HEK293T (cell line): ENCODE measurements around the gene RNF25.

ENCODE experiments used
- CTCF ChIA-PET: fragments of 350-600 bp; formaldehyde crosslinking; extraction: SDS; loops from one replicate; lab custom pipeline; 2021; ENCODE audit warnings: antibody characterized with exemption, inconsistent platforms; lab: Yijun Ruan, JAX
- POLR2A ChIA-PET: fragments of 350-600 bp; formaldehyde crosslinking; extraction: SDS; loops from one replicate; lab custom pipeline; 2020; ENCODE audit warnings: antibody characterized with exemption, inconsistent platforms; lab: Yijun Ruan, JAX
- DNase-seq: peaks from one replicate; pipeline ENCODE4 v3.0.0; 2012; ENCODE audit warnings: mixed read lengths; ENCODE audit errors: extremely low spot score
- ARNT ChIP-seq: fragments of 450-650 bp; IDR thresholded peaks from 2 replicates; pipeline ENCODE4 v1.6.1; 2017; ENCODE audit warnings: mild to moderate bottlenecking
- BHLHE40 ChIP-seq: fragments of 450-650 bp; IDR thresholded peaks from 2 replicates; pipeline ENCODE4 v1.6.1; 2016; ENCODE audit warnings: mild to moderate bottlenecking, moderate library complexity, borderline replicate concordance
- CTBP1 ChIP-seq: fragments of 450-650 bp; IDR thresholded peaks from 2 replicates; pipeline ENCODE4 v1.6.1; 2016; ENCODE audit warnings: borderline replicate concordance
- ELF4 ChIP-seq: fragments of 450-650 bp; IDR thresholded peaks from 2 replicates; pipeline ENCODE4 v1.6.1; 2017; ENCODE audit warnings: antibody characterized with exemption
- FOXA1 ChIP-seq: fragments of 450-650 bp; IDR thresholded peaks from 2 replicates; pipeline ENCODE4 v1.6.1; 2016; ENCODE audit warnings: mild to moderate bottlenecking
- FOXK2 ChIP-seq: fragments of 450-650 bp; IDR thresholded peaks from 2 replicates; pipeline ENCODE4 v1.6.1; 2016; ENCODE audit warnings: mild to moderate bottlenecking
- FOXM1 ChIP-seq: fragments of 450-650 bp; IDR thresholded peaks from 2 replicates; pipeline ENCODE4 v1.6.1; 2017; ENCODE audit warnings: mild to moderate bottlenecking, borderline replicate concordance
- HDGF ChIP-seq: fragments of 450-650 bp; IDR thresholded peaks from 2 replicates; pipeline ENCODE4 v1.6.1; 2017; ENCODE audit warnings: antibody characterized with exemption, borderline replicate concordance
- L3MBTL2 ChIP-seq: fragments of 450-650 bp; conservative IDR thresholded peaks from 2 replicates; pipeline ENCODE4 v1.6.1; 2016; ENCODE audit warnings: mild to moderate bottlenecking
- LEF1 ChIP-seq: fragments of 450-650 bp; IDR thresholded peaks from 2 replicates; pipeline ENCODE4 v1.6.1; 2017; ENCODE audit warnings: mild to moderate bottlenecking, borderline replicate concordance
- NFRKB ChIP-seq: fragments of 450-650 bp; IDR thresholded peaks from 2 replicates; pipeline ENCODE4 v1.6.1; 2016; ENCODE audit warnings: mild to moderate bottlenecking, moderate library complexity
- SP1 ChIP-seq: fragments of 450-650 bp; IDR thresholded peaks from 2 replicates; pipeline ENCODE4 v1.6.1; 2017
- SUZ12 ChIP-seq: fragments of 450-650 bp; IDR thresholded peaks from 2 replicates; pipeline ENCODE4 v1.6.1; 2016; ENCODE audit warnings: mild to moderate bottlenecking
- TARDBP ChIP-seq: fragments of 450-650 bp; IDR thresholded peaks from 2 replicates; pipeline ENCODE4 v1.6.1; 2016
- ZNF384 ChIP-seq: fragments of 450-650 bp; IDR thresholded peaks from 2 replicates; pipeline ENCODE4 v1.6.1; 2016
- TF ChIP-seq, protein P1 (sequence below): fragments of 450-650 bp; IDR thresholded peaks from 2 replicates; pipeline ENCODE4 v1.6.1; 2016

Gene RNF25

DNA sequence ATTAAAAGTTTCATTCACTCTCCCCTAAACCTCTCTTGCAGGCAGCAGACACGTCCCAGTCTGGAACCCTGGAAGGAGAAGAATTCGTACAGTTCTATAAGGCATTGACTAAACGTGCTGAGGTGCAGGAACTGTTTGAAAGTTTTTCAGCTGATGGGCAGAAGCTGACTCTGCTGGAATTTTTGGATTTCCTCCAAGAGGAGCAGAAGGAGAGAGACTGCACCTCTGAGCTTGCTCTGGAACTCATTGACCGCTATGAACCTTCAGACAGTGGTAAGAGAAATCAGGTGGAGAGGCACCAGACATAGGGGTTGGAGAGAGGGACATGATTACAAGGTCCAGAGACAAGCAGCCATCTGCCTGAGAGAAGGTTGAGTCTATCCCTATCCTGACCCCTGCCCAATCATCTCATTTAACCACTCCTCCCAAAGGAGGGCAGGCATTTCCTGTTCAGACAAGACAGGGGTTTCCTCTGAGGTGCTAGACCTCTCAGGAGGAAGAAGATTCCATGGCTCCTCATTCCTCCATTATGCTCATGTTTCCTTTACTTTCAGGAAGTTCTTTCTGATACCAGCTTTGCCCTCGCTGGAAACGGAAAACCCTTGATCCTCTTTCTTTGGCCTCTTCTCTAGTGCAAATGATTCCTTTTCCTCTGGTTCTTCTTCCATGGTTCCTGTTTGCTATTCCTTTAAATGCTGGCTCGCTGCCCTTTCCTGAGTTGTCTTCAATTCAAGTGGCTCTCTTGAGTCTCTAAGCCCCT lies 49.0 kb downstream of the RNF25 start:
- DNase-seq, result no peak
- TF ChIP-seq SUZ12 (no peak), ARNT (no peak), L3MBTL2 (no peak), CTBP1 (no peak), NFRKB (no peak), TARDBP (no peak)
- CTCF ChIA-PET, result no interaction called here
- POLR2A ChIA-PET, result interaction anchor here (1.2 kb wide), 1 partner anchor 15 kb away, joined by 3 read pairs; the partner anchor contains the start of gene PLCD4

DNA sequence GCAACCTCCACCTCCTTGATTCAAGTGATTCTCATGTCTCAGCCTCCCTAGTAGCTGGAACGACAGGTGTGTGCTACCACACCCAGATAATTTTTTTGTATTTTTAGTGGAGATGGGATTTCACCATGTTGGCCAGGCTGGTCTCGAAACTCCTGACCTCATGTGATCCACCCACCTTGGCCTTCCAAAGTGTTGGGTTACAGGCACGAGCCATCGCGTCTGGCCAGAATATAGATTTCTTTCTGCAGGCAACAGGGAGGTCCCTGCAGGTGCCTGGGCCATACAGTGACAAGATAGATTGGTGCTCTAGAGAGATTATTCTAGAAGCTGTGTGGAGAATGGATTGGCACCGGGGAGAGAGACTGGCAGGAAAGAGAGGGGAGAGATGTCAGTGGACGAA lies 50.8 kb downstream of the RNF25 start:
- no peak for TF ChIP-seq FOXK2
- no peak for TF ChIP-seq L3MBTL2
- TF ChIP-seq FOXA1, result no peak
- no peak for TF ChIP-seq ZNF384
- no peak for DNase-seq
- CTCF ChIA-PET, result no interaction called here
- POLR2A ChIA-PET, result no interaction called here

DNA sequence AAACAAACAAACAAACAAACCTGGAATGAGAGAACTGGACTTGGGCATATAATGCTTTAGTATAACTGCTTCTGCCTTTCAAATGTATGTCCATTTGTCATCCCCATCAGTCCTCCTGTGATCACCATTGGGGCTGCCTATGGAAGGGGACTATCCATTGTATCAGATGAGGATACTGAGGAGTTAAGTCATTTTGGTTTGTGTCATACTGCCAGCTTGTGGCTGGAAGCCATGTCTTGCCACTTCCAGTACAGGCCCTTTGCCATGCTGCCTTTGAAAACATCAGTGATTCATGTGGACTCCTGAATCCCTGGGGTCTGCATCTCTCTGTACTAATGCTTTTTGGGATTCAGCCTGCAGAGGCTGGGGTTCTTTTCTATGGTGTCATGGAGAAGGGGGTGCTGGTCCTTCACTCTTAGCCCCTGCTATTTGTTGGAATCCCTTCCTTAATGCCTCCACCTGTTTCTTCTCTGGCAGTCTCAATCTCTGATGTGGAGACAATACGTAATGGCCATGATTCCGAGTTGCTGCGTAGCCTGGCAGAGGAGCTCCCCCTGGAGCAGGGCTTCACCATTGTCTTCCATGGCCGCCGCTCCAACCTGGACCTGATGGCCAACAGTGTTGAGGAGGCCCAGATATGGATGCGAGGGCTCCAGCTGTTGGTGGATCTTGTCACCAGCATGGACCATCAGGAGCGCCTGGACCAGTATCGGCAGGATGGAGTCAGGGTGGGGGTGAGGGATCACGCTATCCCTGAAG lies 53.5 kb downstream of the RNF25 start:
- ChIA-PET POLR2A (no interaction called here), CTCF (no interaction called here)
- no peak for DNase-seq
- TF ChIP-seq L3MBTL2 (no peak), BHLHE40 (no peak), ARNT (no peak), HDGF (no peak), SP1 (no peak), FOXA1 (no peak), FOXM1 (no peak)
- TF ChIP-seq, protein P1, sequence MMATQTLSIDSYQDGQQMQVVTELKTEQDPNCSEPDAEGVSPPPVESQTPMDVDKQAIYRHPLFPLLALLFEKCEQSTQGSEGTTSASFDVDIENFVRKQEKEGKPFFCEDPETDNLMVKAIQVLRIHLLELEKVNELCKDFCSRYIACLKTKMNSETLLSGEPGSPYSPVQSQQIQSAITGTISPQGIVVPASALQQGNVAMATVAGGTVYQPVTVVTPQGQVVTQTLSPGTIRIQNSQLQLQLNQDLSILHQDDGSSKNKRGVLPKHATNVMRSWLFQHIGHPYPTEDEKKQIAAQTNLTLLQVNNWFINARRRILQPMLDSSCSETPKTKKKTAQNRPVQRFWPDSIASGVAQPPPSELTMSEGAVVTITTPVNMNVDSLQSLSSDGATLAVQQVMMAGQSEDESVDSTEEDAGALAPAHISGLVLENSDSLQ, result no peak

DNA sequence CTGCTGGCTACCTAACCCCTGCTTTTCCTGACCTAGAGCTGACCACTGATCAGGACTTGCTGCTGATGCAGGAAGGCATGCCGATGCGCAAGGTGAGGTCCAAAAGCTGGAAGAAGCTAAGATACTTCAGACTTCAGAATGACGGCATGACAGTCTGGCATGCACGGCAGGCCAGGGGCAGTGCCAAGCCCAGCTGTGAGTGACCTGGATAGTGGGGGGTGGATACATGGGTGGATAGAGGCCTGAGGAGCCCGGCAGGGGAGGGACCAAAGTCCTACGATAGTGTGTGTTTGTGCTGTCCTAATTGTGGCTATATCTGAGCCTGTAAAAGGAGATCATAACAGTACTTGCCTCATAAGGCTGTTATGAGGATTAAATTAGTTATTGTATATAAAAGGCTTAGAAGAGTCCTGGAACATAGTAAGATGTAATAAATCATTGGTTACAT lies 55.9 kb downstream of the RNF25 start:
- POLR2A ChIA-PET, result interaction anchor here (1.6 kb wide), 1 partner anchor 8 kb away, joined by 5 read pairs; the partner anchor contains the start of gene PLCD4
- TF ChIP-seq FOXK2 (no peak), FOXM1 (no peak), L3MBTL2 (no peak), ELF4 (no peak), ZNF384 (no peak), LEF1 (no peak), CTBP1 (no peak), NFRKB (no peak)
- no peak for DNase-seq
- CTCF ChIA-PET, result no interaction called here
